HEK293 (cell line): ENCODE measurements around the gene MDFI.

Experiments
- CTCF ChIA-PET: fragments of 350-600 bp; formaldehyde crosslinking; extraction: SDS; loops from one replicate; lab custom pipeline; 2021; ENCODE audit warnings: antibody characterized with exemption; lab: Yijun Ruan, JAX
- POLR2A ChIA-PET: fragments of 300-600 bp; formaldehyde crosslinking; extraction: SDS; loops from one replicate; lab custom pipeline; 2020; ENCODE audit warnings: antibody characterized with exemption, inconsistent platforms; lab: Yijun Ruan, JAX
- H3K27ac ChIP-seq: fragments of 200-500 bp; sonication (Bioruptor generic); 2 replicates; pipeline ENCODE4 v1.5.1; 2014; ENCODE audit warnings: low read depth, low read length, control low read depth, inconsistent platforms; ENCODE audit errors: extremely low read depth
- H3K36me3 ChIP-seq, 2 experiments: fragments of 200-500 bp in 1 of 2; sonication (Bioruptor generic) in 1 of 2; 1 replicate in 1 of 2; 2 replicates in 1 of 2; pipeline ENCODE4 v1.5.1; 2014 to 2017; ENCODE audit warnings: inconsistent platforms in 2 of 2, low read length in 2 of 2; ENCODE audit not compliant: control insufficient read depth in 2 of 2, insufficient read depth in 1 of 2
- H3K4me1 ChIP-seq: fragments of 200-500 bp; sonication (Bioruptor generic); 2 replicates; pipeline ENCODE4 v1.5.1; 2014; ENCODE audit warnings: mild to moderate bottlenecking, low read length, inconsistent platforms; ENCODE audit not compliant: control insufficient read depth, insufficient read depth
- H3K4me3 ChIP-seq: 2 replicates; pipeline ENCODE4 v1.5.1; 2011; ENCODE audit warnings: low read depth, mild to moderate bottlenecking, control low read depth, low read length, moderate library complexity
- H3K9me3 ChIP-seq: fragments of 200-500 bp; sonication (Bioruptor generic); 2 replicates; pipeline ENCODE4 v1.5.1; 2014; ENCODE audit warnings: low read depth, low read length, inconsistent platforms; ENCODE audit not compliant: control insufficient read depth, insufficient read depth
- ELK4 ChIP-seq: IDR thresholded peaks from 2 replicates; pipeline ENCODE4 v1.6.1; 2011; ENCODE audit warnings: mild to moderate bottlenecking, low read depth, low read length, borderline replicate concordance
- GLI4 ChIP-seq: fragments of 450-650 bp; formaldehyde crosslinking; IDR thresholded peaks from 2 replicates; pipeline ENCODE4 v1.5.1; 2016; ENCODE audit warnings: missing biosample characterization, missing genetic modification characterization
- SCRT1 ChIP-seq: fragments of 450-650 bp; formaldehyde crosslinking; IDR thresholded peaks from 2 replicates; pipeline ENCODE4 v1.5.1; 2016; ENCODE audit warnings: missing biosample characterization, missing genetic modification characterization, borderline replicate concordance
- ZBTB6 ChIP-seq: fragments of 450-650 bp; formaldehyde crosslinking; IDR thresholded peaks from 2 replicates; pipeline ENCODE4 v1.5.1; 2017; ENCODE audit warnings: missing biosample characterization, missing genetic modification characterization
- ZFHX2 ChIP-seq: fragments of 450-650 bp; formaldehyde crosslinking; conservative IDR thresholded peaks from 2 replicates; pipeline ENCODE4 v1.5.1; 2016; ENCODE audit warnings: missing biosample characterization, missing genetic modification characterization
- ZNF114 ChIP-seq: fragments of 450-650 bp; formaldehyde crosslinking; IDR thresholded peaks from 2 replicates; pipeline ENCODE4 v1.5.0; 2017; ENCODE audit warnings: missing biosample characterization, missing genetic modification characterization
- ZNF146 ChIP-seq: fragments of 450-650 bp; formaldehyde crosslinking; IDR thresholded peaks from 2 replicates; pipeline ENCODE4 v1.5.1; 2016; ENCODE audit warnings: missing biosample characterization, missing genetic modification characterization
- ZNF274 ChIP-seq, 2 experiments: fragments of 200-500 bp in 1 of 2; fragments of 450-650 bp in 1 of 2; sonication (Bioruptor generic) in 1 of 2; formaldehyde crosslinking in 1 of 2; IDR thresholded peaks; 2 replicates each; pipeline versions ENCODE4 v1.5.1 to v1.6.1; 2014 to 2016; ENCODE audit warnings: borderline replicate concordance in 1 of 2, inconsistent platforms in 1 of 2, low read length in 1 of 2, missing biosample characterization in 1 of 2, missing genetic modification characterization in 1 of 2
- ZNF311 ChIP-seq: fragments of 450-650 bp; formaldehyde crosslinking; IDR thresholded peaks from 2 replicates; pipeline ENCODE4 v1.5.1; 2017; ENCODE audit warnings: missing biosample characterization, missing genetic modification characterization, borderline replicate concordance
- ZNF394 ChIP-seq: fragments of 450-650 bp; formaldehyde crosslinking; IDR thresholded peaks from 2 replicates; pipeline ENCODE4 v1.5.1; 2016; ENCODE audit warnings: missing biosample characterization, missing genetic modification characterization, mild to moderate bottlenecking, moderate library complexity, borderline replicate concordance
- ZNF518A ChIP-seq: fragments of 450-650 bp; formaldehyde crosslinking; conservative IDR thresholded peaks from 2 replicates; pipeline ENCODE4 v1.5.1; 2016; ENCODE audit warnings: low read depth, missing biosample characterization, missing genetic modification characterization
- ZNF558 ChIP-seq: fragments of 450-650 bp; formaldehyde crosslinking; IDR thresholded peaks from 2 replicates; pipeline ENCODE4 v1.5.1; 2016; ENCODE audit warnings: missing biosample characterization, missing genetic modification characterization
- ZNF585B ChIP-seq: fragments of 450-650 bp; formaldehyde crosslinking; IDR thresholded peaks from 2 replicates; pipeline ENCODE4 v1.5.1; 2016; ENCODE audit warnings: missing biosample characterization, missing genetic modification characterization
- ZNF704 ChIP-seq: fragments of 450-650 bp; formaldehyde crosslinking; IDR thresholded peaks from 2 replicates; pipeline ENCODE4 v1.5.1; 2016; ENCODE audit warnings: missing biosample characterization, missing genetic modification characterization
- ZNF785 ChIP-seq: fragments of 450-650 bp; formaldehyde crosslinking; IDR thresholded peaks from 2 replicates; pipeline ENCODE4 v1.5.1; 2016; ENCODE audit warnings: missing biosample characterization, missing genetic modification characterization
- ZSCAN16 ChIP-seq: fragments of 450-650 bp; formaldehyde crosslinking; IDR thresholded peaks from 2 replicates; pipeline ENCODE4 v1.5.1; 2016; ENCODE audit warnings: missing biosample characterization, missing genetic modification characterization

MDFI gene

GRCh38 chr6:41593839-41594238 is 44.4 kb upstream of the MDFI start:
- CTCF ChIA-PET = interaction anchor here (0.5 to 13.7 kb wide), 11 partner anchors 9 to 404 kb away, joined by 3 to 122 read pairs (median 4); no protein-coding TSS in a partner anchor
- Histone ChIP-seq H3K4me3 (no peak overlapping the region), H3K4me1 (no peaks in the 10 kb centered on the region; the same call in 1 of the 2 replicates), H3K9me3 (no peaks in the 10 kb centered on the region), H3K36me3 (peaks cover 13 to 77% of the 10 kb centered on the region in 2 experiments; a peak in 2 of 3 replicates), H3K27ac (no peak overlapping the region)
- POLR2A ChIA-PET = no interaction called here
- TF ChIP-seq ZNF311 (no peak), ZBTB6 (no peak)

GRCh38 chr6:41594326-41594725 is 43.9 kb upstream of the MDFI start:
- Histone ChIP-seq H3K36me3 (peaks cover 13 to 72% of the 10 kb centered on the region in 2 experiments; a peak in 2 of 3 replicates), H3K4me3 (no peak overlapping the region), H3K27ac (no peak overlapping the region), H3K4me1 (no peaks in the 10 kb centered on the region; the same call in 1 of the 2 replicates), H3K9me3 (no peaks in the 10 kb centered on the region)
- TF ChIP-seq ELK4 (no peak), ZNF518A (no peak), GLI4 (tag by site-specific recombination) (no peak)
- ChIA-PET CTCF (interaction anchor here (0.5 to 13.7 kb wide), 17 partner anchors 8 to 404 kb away, joined by 3 to 122 read pairs (median 4); no protein-coding TSS in a partner anchor), POLR2A (no interaction called here)

- CTCF ChIA-PET = interaction anchor here (0.6 to 13.7 kb wide), 14 partner anchors 8 to 287 kb away, joined by 3 to 122 read pairs (median 5); no protein-coding TSS in a partner anchor
- Histone ChIP-seq H3K4me3 (no peak overlapping the region), H3K27ac (no peak overlapping the region), H3K36me3 (peaks cover 13 to 68% of the 10 kb centered on the region in 2 experiments; a peak in 2 of 3 replicates), H3K9me3 (no peaks in the 10 kb centered on the region), H3K4me1 (no peaks in the 10 kb centered on the region; the same call in 1 of the 2 replicates)
- POLR2A ChIA-PET = no interaction called here
- TF ChIP-seq ZNF394 (tag by site-specific recombination) = no peak
- no peak for TF ChIP-seq ZNF274 (IDR thresholded peaks at IDR 0.05; ENCODE audit: low read length)
- TF ChIP-seq ZNF274 (tag by site-specific recombination; IDR thresholded peaks at IDR 0.05; ENCODE audit: borderline replicate concordance) = no peak
- TF ChIP-seq ZNF558 (tag by site-specific recombination) = no peak
- no peak for TF ChIP-seq ZNF114 (tag by site-specific recombination)
- no peak for TF ChIP-seq ZNF585B (tag by site-specific recombination)
- TF ChIP-seq ZNF146 = no peak
- TF ChIP-seq SCRT1 = no peak
- no peak for TF ChIP-seq ZSCAN16 (tag by site-specific recombination)
- TF ChIP-seq ZNF785 = no peak
- TF ChIP-seq ZNF704 (tag by site-specific recombination) = no peak
- TF ChIP-seq ZFHX2 (tag by site-specific recombination) = no peak
Measured at GRCh38 chr6:41594766-41595165, 43.5 kb upstream of the MDFI start.
